ENCODE results near the gene SLC30A1. TPM values are rescaled to one million over a fixed set of nuclear protein-coding genes. Genes with fewer than 3 reads are reported as not detected.
"Not testable (repeated sequence)": the region's sequence is repeated elsewhere in the genome, so short reads cannot be mapped to it uniquely, and the experiment has no call there.

Gene SLC30A1, protein sequence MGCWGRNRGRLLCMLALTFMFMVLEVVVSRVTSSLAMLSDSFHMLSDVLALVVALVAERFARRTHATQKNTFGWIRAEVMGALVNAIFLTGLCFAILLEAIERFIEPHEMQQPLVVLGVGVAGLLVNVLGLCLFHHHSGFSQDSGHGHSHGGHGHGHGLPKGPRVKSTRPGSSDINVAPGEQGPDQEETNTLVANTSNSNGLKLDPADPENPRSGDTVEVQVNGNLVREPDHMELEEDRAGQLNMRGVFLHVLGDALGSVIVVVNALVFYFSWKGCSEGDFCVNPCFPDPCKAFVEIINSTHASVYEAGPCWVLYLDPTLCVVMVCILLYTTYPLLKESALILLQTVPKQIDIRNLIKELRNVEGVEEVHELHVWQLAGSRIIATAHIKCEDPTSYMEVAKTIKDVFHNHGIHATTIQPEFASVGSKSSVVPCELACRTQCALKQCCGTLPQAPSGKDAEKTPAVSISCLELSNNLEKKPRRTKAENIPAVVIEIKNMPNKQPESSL
- total RNA-seq, result 10 to 100 TPM; 18.5 to 28.0 TPM

DNA sequence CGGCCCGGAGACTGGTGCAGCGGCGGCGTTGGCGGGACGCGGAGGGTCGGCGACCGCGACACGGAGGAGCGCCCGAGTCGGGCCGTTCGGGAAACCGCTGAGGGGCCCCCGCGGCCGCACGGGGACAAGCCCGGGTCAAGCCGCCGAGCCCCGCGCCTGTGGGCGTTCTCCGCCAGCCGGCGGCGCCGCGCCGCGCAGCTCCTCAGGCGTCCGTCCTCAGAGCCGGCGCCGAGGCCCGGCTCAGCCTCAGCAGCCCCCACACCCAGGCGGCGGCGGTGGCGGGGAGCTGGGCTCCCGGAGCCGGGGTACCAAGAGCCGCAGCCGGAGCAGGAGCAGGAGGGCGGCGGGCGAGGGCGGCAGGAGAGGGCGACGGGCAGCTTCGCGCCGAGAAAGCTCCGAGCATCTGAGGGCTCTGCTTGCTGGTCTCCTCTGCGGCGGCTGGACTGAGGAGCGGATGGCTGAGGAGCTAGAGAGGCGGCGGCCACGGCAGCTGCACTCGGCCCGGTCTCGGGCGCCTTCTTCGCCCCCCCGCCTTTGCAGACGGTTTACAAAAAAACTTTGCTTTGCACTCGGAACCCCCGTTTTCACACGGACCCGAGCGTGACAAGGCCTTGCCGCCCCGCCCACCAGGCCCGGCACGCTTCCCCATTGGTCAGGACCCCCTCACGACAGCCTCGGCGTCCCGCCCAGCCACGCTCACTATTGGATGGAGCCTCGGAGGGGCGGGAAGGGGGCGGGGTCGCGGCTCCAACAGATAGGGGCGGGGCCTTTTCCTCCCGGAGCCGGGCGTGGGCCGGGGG, at the start of gene SLC30A1:
TSS of gene SLC30A1 (minus strand) at position 522 of the 800 bp plus-strand sequence. CDS start 549 bp downstream, outside the sequence.
- Histone ChIP-seq H3K4me3 (peak within 1 kb of the TSS; percentile 66), H3K4me1 (no peaks in the 10 kb centered on the region), H3K27ac (peak within 1 kb of the TSS; percentile 98), H3K9me3 (no peaks in the 10 kb centered on the region), H3K36me3 (no peaks in the 10 kb centered on the region), H3K9ac (ENCODE audit: low read depth in 2 of 2, low read length in 2 of 2) (peak within 1 kb of the TSS; percentile 97 to 98), H3K27me3 (no peaks in the 10 kb centered on the region)
- peak; percentile 100 for DNase-seq
- intact Hi-C loops (cut with DNase I), result loop anchor here (2.0 to 5.0 kb wide), 2 partner anchors 64 to 73 kb away; no protein-coding TSS in a partner anchor
- TF ChIP-seq, protein P1, sequence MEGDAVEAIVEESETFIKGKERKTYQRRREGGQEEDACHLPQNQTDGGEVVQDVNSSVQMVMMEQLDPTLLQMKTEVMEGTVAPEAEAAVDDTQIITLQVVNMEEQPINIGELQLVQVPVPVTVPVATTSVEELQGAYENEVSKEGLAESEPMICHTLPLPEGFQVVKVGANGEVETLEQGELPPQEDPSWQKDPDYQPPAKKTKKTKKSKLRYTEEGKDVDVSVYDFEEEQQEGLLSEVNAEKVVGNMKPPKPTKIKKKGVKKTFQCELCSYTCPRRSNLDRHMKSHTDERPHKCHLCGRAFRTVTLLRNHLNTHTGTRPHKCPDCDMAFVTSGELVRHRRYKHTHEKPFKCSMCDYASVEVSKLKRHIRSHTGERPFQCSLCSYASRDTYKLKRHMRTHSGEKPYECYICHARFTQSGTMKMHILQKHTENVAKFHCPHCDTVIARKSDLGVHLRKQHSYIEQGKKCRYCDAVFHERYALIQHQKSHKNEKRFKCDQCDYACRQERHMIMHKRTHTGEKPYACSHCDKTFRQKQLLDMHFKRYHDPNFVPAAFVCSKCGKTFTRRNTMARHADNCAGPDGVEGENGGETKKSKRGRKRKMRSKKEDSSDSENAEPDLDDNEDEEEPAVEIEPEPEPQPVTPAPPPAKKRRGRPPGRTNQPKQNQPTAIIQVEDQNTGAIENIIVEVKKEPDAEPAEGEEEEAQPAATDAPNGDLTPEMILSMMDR (IDR thresholded peaks at IDR 0.05), result no peak

- Histone ChIP-seq H3K27me3 (no peaks in the 10 kb centered on the region), H3K4me3 (no peak overlapping the region), H3K9me3 (no peaks in the 10 kb centered on the region), H3K4me1 (no peaks in the 10 kb centered on the region), H3K36me3 (no peaks in the 10 kb centered on the region), H3K27ac (no peak overlapping the region), H3K9ac (ENCODE audit: low read depth in 2 of 2, low read length in 2 of 2) (no peak overlapping the region)
- intact Hi-C loops (cut with DNase I), result no loop called here
- no peak for DNase-seq
- TF ChIP-seq, protein P1 (IDR thresholded peaks at IDR 0.05), result no peak
Observed at GRCh38 chr1:211628417-211628816, 49.5 kb upstream of the SLC30A1 start.

GRCh38 chr1:211627259-211627658, 48.3 kb upstream of the SLC30A1 start:
- H3K27me3 ChIP-seq, result no peaks in the 10 kb centered on the region
- TF ChIP-seq, protein P1 (IDR thresholded peaks at IDR 0.05), result no peak
- intact Hi-C loops (cut with DNase I), result no loop called here
- no peaks in the 10 kb centered on the region for H3K36me3 ChIP-seq
- H3K4me1 ChIP-seq, result no peaks in the 10 kb centered on the region
- no peak overlapping the region for H3K4me3 ChIP-seq
- no peaks in the 10 kb centered on the region for H3K9me3 ChIP-seq
- DNase-seq, result no peak
- H3K27ac ChIP-seq, result no peak overlapping the region
- no peak overlapping the region for H3K9ac ChIP-seq (ENCODE audit: low read depth in 2 of 2, low read length in 2 of 2)

GRCh38 chr1:211625866-211626265, 46.9 kb upstream of the SLC30A1 start:
- H3K4me3 ChIP-seq; H3K27me3 ChIP-seq; H3K36me3 ChIP-seq; H3K27ac ChIP-seq; intact Hi-C loops (cut with DNase I); H3K4me1 ChIP-seq; H3K9ac ChIP-seq (ENCODE audit: low read depth in 2 of 2, low read length in 2 of 2); DNase-seq; H3K9me3 ChIP-seq: not testable (repeated sequence)

DNA sequence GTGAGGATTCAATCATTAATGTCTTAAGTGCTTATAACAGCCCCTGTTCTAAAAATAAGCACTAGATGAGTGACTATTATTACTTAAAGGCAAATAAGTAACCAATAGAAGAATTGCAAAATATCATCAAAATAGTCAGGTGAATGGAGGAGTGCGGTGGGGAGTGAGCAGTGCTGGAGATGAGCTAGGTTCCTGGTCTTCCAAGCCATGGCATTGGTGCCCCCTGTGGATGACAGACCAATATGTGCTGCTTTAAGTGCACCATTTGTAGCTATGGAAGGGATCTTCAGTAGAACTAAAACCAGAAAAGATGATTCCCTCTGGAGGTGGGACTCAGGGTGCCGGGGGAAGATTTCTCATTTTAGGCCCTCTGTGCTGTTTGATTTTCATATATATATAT, 46.1 kb upstream of the SLC30A1 start:
- no peak for DNase-seq
- H3K9ac ChIP-seq (ENCODE audit: low read depth in 2 of 2, low read length in 2 of 2), result no peak overlapping the region
- intact Hi-C loops (cut with DNase I), result no loop called here
- TF ChIP-seq, protein P1 (IDR thresholded peaks at IDR 0.05), result no peak
- no peaks in the 10 kb centered on the region for H3K36me3 ChIP-seq
- H3K4me3 ChIP-seq, result no peak overlapping the region
- H3K4me1 ChIP-seq, result no peaks in the 10 kb centered on the region
- H3K27me3 ChIP-seq, result no peaks in the 10 kb centered on the region
- no peak overlapping the region for H3K27ac ChIP-seq
- H3K9me3 ChIP-seq, result no peaks in the 10 kb centered on the region

Data from colonic mucosa (tissue), 4 donors.